ENCODE data around the gene CIROP. TPM values are rescaled to one million over a fixed set of nuclear protein-coding genes. Genes with fewer than 3 reads are reported as not detected.

Gene CIROP
- total RNA-seq, 1 experiment from 2014 or later: not detected

GRCh38 chr14:23112359-23113178 is 7.8 kb upstream of the CIROP start:
- Histone ChIP-seq H3K23me2 (ENCODE audit: insufficient read length, low read depth, low read length, poor library complexity, severe bottlenecking) (no peaks in the 10 kb centered on the region), H3K27me3 (ENCODE audit: insufficient read depth, low read length) (no peaks in the 10 kb centered on the region), H2BK12ac (ENCODE audit: insufficient read length, low read depth, low read length) (no peak overlapping the region), H4K91ac (ENCODE audit: insufficient read length, low read depth, low read length) (no peak overlapping the region), H3K79me2 (ENCODE audit: insufficient read depth, low read length) (no peaks in the 10 kb centered on the region), H3K18ac (ENCODE audit: insufficient read length, low read depth, low read length) (no peak overlapping the region), H3K4me1 (ENCODE audit: insufficient read depth, low read length) (peaks cover 2% of the 10 kb centered on the region; the same call in 1 of the 2 replicates), H3K9me3 (ENCODE audit: control insufficient read depth, low read depth, low read length) (no peaks in the 10 kb centered on the region), H3K27ac (ENCODE audit: insufficient read length, low read depth, low read length) (no peak overlapping the region), H3K14ac (ENCODE audit: insufficient read depth, low read length) (no peak overlapping the region), H3K23ac (ENCODE audit: insufficient read length, low read depth, low read length) (no peak overlapping the region), H2AK5ac (ENCODE audit: insufficient read length, low read length) (no peak overlapping the region), H4K20me1 (ENCODE audit: control insufficient read depth, insufficient read depth, insufficient read length) (no peaks in the 10 kb centered on the region), H3K79me1 (ENCODE audit: insufficient read depth, low read depth, low read length, poor library complexity, severe bottlenecking) (no peaks in the 10 kb centered on the region), H3K4ac (ENCODE audit: low read depth, low read length) (no peak overlapping the region), H3K56ac (ENCODE audit: insufficient read length, low read depth, low read length) (no peak overlapping the region), H3K4me2 (ENCODE audit: insufficient read depth, insufficient read length, low read length) (no peak overlapping the region), H2BK5ac (ENCODE audit: insufficient read length, low read length) (no peak overlapping the region), H2AFZ (ENCODE audit: low read length) (no peak overlapping the region), H4K8ac (replicated peaks; ENCODE audit: insufficient read length, low read depth, low read length) (no peak overlapping the region), H2BK120ac (ENCODE audit: low read depth, low read length, poor library complexity, severe bottlenecking) (no peak overlapping the region), H4K5ac (ENCODE audit: insufficient read length, low read depth, low read length) (no peak overlapping the region), H3T11ph (ENCODE audit: low read length) (no peak overlapping the region), H3K9ac (ENCODE audit: extremely low read depth, insufficient read length, low read length) (no peak overlapping the region), H2BK20ac (ENCODE audit: low read depth, low read length, poor library complexity, severe bottlenecking) (no peak overlapping the region), H2BK15ac (ENCODE audit: low read depth, low read length) (no peak overlapping the region)
- no peak for DNase-seq
- WGBS (ENCODE audit: extremely low coverage, insufficient read length, low lambda C conversion rate): 100% methylated on average over 1 of the region's 12 CpGs
- H3K27ac Mint-ChIP-seq: no peak overlapping the region
- H3K4me1 Mint-ChIP-seq: peaks cover 19 to 20% of the 10 kb centered on the region in 2 experiments
- H3K4me3 Mint-ChIP-seq: peak overlapping the region in 1 of 2 experiments; percentile 24; a peak in 1 of 5 replicates
- TF ChIP-seq, protein P1, sequence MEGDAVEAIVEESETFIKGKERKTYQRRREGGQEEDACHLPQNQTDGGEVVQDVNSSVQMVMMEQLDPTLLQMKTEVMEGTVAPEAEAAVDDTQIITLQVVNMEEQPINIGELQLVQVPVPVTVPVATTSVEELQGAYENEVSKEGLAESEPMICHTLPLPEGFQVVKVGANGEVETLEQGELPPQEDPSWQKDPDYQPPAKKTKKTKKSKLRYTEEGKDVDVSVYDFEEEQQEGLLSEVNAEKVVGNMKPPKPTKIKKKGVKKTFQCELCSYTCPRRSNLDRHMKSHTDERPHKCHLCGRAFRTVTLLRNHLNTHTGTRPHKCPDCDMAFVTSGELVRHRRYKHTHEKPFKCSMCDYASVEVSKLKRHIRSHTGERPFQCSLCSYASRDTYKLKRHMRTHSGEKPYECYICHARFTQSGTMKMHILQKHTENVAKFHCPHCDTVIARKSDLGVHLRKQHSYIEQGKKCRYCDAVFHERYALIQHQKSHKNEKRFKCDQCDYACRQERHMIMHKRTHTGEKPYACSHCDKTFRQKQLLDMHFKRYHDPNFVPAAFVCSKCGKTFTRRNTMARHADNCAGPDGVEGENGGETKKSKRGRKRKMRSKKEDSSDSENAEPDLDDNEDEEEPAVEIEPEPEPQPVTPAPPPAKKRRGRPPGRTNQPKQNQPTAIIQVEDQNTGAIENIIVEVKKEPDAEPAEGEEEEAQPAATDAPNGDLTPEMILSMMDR (conservative IDR thresholded peaks at IDR 0.05): no peak
- H3K27me3 Mint-ChIP-seq (ENCODE audit: low read depth): peaks cover 26% of the 10 kb centered on the region
- peaks cover 8 to 9% of the 10 kb centered on the region in 2 experiments for H3K9me3 Mint-ChIP-seq
- H3K36me3 Mint-ChIP-seq (ENCODE audit: insufficient read depth in 1 of 3, low read depth in 3 of 3): peaks cover 0 to 3% (median 0%) of the 10 kb centered on the region in 3 experiments; a peak in 1 of 7 replicates

Data from H9 (cell line).